HCT116 (cell line): ENCODE measurements around the gene POLR2I.

Experiments used
- EZH2 ChIP-seq: fragments of 200-600 bp; sonication (generic); IDR thresholded peaks from 2 replicates; pipeline ENCODE4 v1.6.1; 2017; ENCODE audit warnings: antibody characterized with exemption, mixed run types
- EZH2phosphoT487 ChIP-seq: fragments of 200-600 bp; IDR thresholded peaks from 2 replicates; pipeline ENCODE4 v1.6.1; 2018; ENCODE audit warnings: antibody characterized with exemption, borderline replicate concordance
- JUND ChIP-seq: IDR thresholded peaks from 2 replicates; pipeline ENCODE4 v1.6.1; 2012
- POLR2A ChIP-seq: IDR thresholded peaks from 2 replicates; pipeline ENCODE4 v1.7.0; 2011; ENCODE audit warnings: borderline replicate concordance; ENCODE audit not compliant: insufficient read depth, insufficient read length; ENCODE audit errors: extremely low read depth
- TF ChIP-seq, protein P1 (sequence below), 3 experiments: fragments of 200-600 bp in 1 of 3; sonication (generic) in 1 of 3; IDR thresholded peaks in 2 of 3; conservative IDR thresholded peaks in 1 of 3; 2 replicates each; pipeline ENCODE4 v1.5.1; 2012 to 2017; ENCODE audit warnings: low read depth in 2 of 3, low read length in 2 of 3, antibody characterized with exemption in 1 of 3, borderline replicate concordance in 1 of 3, control low read depth in 1 of 3, mild to moderate bottlenecking in 1 of 3, mixed read lengths in 1 of 3, mixed run types in 1 of 3, moderate library complexity in 1 of 3; ENCODE audit not compliant: insufficient read depth in 1 of 3
- TF ChIP-seq, protein P2 (sequence below): IDR thresholded peaks from 2 replicates; pipeline ENCODE4 v1.6.1; 2012

DNA sequence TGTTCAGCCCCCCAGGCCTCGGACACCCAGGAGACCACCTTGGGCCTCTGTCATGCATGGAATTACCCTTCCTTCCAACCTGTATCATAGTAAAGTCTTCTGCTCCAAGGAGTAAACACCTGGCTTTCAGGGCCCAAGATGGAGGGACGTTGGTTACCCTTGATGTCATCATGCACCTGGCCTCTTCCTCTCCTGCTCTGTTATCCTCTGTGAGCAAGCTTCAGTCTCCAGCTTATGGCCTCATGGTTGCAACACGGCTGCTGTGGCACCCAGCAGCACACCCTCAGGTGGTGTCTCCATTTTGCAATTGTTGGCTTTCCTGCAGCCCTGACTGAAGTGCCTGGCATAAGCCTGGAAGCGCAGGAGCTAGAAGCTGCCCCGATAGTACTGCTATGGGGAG is 7.7 kb downstream of the POLR2I start:
- TF ChIP-seq POLR2A: no peak
- no peak for TF ChIP-seq EZH2
- TF ChIP-seq JUND: no peak
- TF ChIP-seq, protein P1, sequence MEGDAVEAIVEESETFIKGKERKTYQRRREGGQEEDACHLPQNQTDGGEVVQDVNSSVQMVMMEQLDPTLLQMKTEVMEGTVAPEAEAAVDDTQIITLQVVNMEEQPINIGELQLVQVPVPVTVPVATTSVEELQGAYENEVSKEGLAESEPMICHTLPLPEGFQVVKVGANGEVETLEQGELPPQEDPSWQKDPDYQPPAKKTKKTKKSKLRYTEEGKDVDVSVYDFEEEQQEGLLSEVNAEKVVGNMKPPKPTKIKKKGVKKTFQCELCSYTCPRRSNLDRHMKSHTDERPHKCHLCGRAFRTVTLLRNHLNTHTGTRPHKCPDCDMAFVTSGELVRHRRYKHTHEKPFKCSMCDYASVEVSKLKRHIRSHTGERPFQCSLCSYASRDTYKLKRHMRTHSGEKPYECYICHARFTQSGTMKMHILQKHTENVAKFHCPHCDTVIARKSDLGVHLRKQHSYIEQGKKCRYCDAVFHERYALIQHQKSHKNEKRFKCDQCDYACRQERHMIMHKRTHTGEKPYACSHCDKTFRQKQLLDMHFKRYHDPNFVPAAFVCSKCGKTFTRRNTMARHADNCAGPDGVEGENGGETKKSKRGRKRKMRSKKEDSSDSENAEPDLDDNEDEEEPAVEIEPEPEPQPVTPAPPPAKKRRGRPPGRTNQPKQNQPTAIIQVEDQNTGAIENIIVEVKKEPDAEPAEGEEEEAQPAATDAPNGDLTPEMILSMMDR (IDR thresholded peaks at IDR 0.05 in 2 of 3, conservative IDR thresholded peaks at IDR 0.05 in 1 of 3; ENCODE audit: borderline replicate concordance in 1 of 3, insufficient read depth in 1 of 3, low read depth in 2 of 3, low read length in 2 of 3): no peak
- TF ChIP-seq, protein P2, sequence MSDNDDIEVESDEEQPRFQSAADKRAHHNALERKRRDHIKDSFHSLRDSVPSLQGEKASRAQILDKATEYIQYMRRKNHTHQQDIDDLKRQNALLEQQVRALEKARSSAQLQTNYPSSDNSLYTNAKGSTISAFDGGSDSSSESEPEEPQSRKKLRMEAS: no peak
- no peak for TF ChIP-seq EZH2phosphoT487
